Endodermal cell (in vitro differentiated cells): ENCODE measurements around the gene FGFR2. TPM values are rescaled to one million over a fixed set of nuclear protein-coding genes. Genes with fewer than 3 reads are reported as not detected.
"Not testable (repeated sequence)": the region's sequence is repeated elsewhere in the genome, so short reads cannot be mapped to it uniquely, and the experiment has no call there.

Experiments
- DNase-seq: peaks from one replicate; pipeline ENCODE4 v3.0.0-alpha.2; 2017
- H3K27ac ChIP-seq: 2 replicates; pipeline ENCODE4 v1.5.1; 2013; ENCODE audit warnings: mild to moderate bottlenecking, low read depth, low read length, moderate library complexity
- H3K27me3 ChIP-seq: 2 replicates; pipeline ENCODE4 v1.6.1; 2013; ENCODE audit warnings: mild to moderate bottlenecking, low read length, moderate library complexity; ENCODE audit not compliant: insufficient read depth, control insufficient read depth, poor library complexity, severe bottlenecking
- H3K36me3 ChIP-seq: 2 replicates; pipeline ENCODE4 v1.7.0; 2013; ENCODE audit warnings: mild to moderate bottlenecking, low read length, moderate library complexity; ENCODE audit not compliant: control insufficient read depth, insufficient read depth
- H3K4me1 ChIP-seq: one replicate; pipeline ENCODE4 v1.7.0; 2013; ENCODE audit warnings: low read length; ENCODE audit not compliant: control insufficient read depth, insufficient read depth
- H3K4me3 ChIP-seq: 2 replicates; pipeline ENCODE4 v1.5.1; 2013; ENCODE audit warnings: mild to moderate bottlenecking, low read length, moderate library complexity
- H3K9ac ChIP-seq: 2 replicates; pipeline ENCODE4 v1.6.1; 2013; ENCODE audit warnings: mild to moderate bottlenecking, low read length, moderate library complexity; ENCODE audit not compliant: poor library complexity, severe bottlenecking; ENCODE audit errors: extremely low read depth
- H3K9me3 ChIP-seq: 2 replicates; pipeline ENCODE4 v1.6.1; 2013; ENCODE audit warnings: mild to moderate bottlenecking, low read length, moderate library complexity; ENCODE audit not compliant: control insufficient read depth
- H3K27ac Mint-ChIP-seq: 2 replicates; pipeline ENCODE4 v1.8.0; 2020; ENCODE audit warnings: mixed read lengths
- H3K27me3 Mint-ChIP-seq: 2 replicates; pipeline ENCODE4 v1.8.0; 2021; ENCODE audit warnings: mild to moderate bottlenecking, mixed read lengths; ENCODE audit not compliant: insufficient read depth
- H3K36me3 Mint-ChIP-seq: 2 replicates; pipeline ENCODE4 v1.8.0; 2020; ENCODE audit warnings: low read depth, mixed read lengths
- H3K4me1 Mint-ChIP-seq: 2 replicates; pipeline ENCODE4 v1.8.0; 2020; ENCODE audit warnings: mixed read lengths
- H3K4me3 Mint-ChIP-seq: 2 replicates; pipeline ENCODE4 v1.8.0; 2020; ENCODE audit warnings: mild to moderate bottlenecking, moderate library complexity, mixed read lengths
- H3K9me3 Mint-ChIP-seq: 2 replicates; pipeline ENCODE4 v1.8.0; 2020; ENCODE audit warnings: mild to moderate bottlenecking, mixed read lengths
- WGBS, 2 experiments: methylation state at CpG; one replicate each; pipeline versions ENCODE4 v1.1.5 to v1.1.7; 2013; ENCODE audit warnings: missing lambda C conversion rate in 2 of 2, mixed read lengths in 1 of 2; ENCODE audit not compliant: insufficient coverage in 1 of 2, insufficient read length in 1 of 2; 5-methylcytosine and 5-hydroxymethylcytosine counted together
- total RNA-seq, 2 donors: library from RNA; stranded (reverse); fragmentation: NEBNext Ultra II Directional in 1 of 2; extraction: Animal tissue kit (Norgen Biotek cat#: 25700) in 1 of 2; gene quantifications; 2 replicates in 1 of 2; 3 replicates in 1 of 2; pipeline ENCODE4 v1.2.1, GENCODE V29; 2021
- TF ChIP-seq, protein P1 (sequence below): fragments of 200-600 bp; sonication (generic); conservative IDR thresholded peaks from 2 replicates; pipeline ENCODE4 v1.5.0; 2021; ENCODE audit warnings: antibody characterized with exemption, mild to moderate bottlenecking

The FGFR2 gene
- total RNA-seq, 2 donors from 2014 or later: 56.5 to 77.0 TPM

DNA sequence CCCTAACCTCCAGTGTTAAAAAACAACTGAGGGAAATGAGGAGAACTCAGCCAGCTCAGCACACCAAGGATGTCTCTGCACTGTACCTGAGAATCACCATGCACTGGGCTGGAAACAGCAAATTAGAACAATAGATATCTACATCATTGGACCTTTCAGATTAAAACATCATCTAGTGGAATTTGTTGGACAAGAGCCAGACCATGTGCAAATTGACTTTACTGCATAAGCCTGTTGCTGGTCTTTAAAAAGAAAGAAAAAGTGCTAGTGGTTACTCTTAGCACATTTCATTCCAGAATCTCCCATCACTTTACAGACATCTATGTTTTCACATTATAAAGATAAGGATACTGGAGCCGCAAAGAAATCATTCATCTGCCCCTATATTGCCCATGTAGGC, 75.4 kb downstream of the FGFR2 start:
- H3K27ac Mint-ChIP-seq: no peak overlapping the region
- Histone ChIP-seq H3K9me3 (no peaks in the 10 kb centered on the region), H3K4me1 (peaks cover 11% of the 10 kb centered on the region), H3K27me3 (no peaks in the 10 kb centered on the region), H3K9ac (no peak overlapping the region), H3K36me3 (peaks cover 38% of the 10 kb centered on the region), H3K4me3 (no peak overlapping the region), H3K27ac (no peak overlapping the region)
- TF ChIP-seq, protein P1, sequence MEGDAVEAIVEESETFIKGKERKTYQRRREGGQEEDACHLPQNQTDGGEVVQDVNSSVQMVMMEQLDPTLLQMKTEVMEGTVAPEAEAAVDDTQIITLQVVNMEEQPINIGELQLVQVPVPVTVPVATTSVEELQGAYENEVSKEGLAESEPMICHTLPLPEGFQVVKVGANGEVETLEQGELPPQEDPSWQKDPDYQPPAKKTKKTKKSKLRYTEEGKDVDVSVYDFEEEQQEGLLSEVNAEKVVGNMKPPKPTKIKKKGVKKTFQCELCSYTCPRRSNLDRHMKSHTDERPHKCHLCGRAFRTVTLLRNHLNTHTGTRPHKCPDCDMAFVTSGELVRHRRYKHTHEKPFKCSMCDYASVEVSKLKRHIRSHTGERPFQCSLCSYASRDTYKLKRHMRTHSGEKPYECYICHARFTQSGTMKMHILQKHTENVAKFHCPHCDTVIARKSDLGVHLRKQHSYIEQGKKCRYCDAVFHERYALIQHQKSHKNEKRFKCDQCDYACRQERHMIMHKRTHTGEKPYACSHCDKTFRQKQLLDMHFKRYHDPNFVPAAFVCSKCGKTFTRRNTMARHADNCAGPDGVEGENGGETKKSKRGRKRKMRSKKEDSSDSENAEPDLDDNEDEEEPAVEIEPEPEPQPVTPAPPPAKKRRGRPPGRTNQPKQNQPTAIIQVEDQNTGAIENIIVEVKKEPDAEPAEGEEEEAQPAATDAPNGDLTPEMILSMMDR: no peak
- peaks cover 77% of the 10 kb centered on the region for H3K36me3 Mint-ChIP-seq
- no peak for DNase-seq
- H3K9me3 Mint-ChIP-seq: no peaks in the 10 kb centered on the region
- H3K27me3 Mint-ChIP-seq: no peaks in the 10 kb centered on the region
- peaks cover 16% of the 10 kb centered on the region for H3K4me1 Mint-ChIP-seq
- no peak overlapping the region for H3K4me3 Mint-ChIP-seq
- 95% methylated on average over 1 of the region's 1 CpG; no CpG with 5 or more reads in 1 of the 2 experiments for WGBS, 2 experiments

DNA sequence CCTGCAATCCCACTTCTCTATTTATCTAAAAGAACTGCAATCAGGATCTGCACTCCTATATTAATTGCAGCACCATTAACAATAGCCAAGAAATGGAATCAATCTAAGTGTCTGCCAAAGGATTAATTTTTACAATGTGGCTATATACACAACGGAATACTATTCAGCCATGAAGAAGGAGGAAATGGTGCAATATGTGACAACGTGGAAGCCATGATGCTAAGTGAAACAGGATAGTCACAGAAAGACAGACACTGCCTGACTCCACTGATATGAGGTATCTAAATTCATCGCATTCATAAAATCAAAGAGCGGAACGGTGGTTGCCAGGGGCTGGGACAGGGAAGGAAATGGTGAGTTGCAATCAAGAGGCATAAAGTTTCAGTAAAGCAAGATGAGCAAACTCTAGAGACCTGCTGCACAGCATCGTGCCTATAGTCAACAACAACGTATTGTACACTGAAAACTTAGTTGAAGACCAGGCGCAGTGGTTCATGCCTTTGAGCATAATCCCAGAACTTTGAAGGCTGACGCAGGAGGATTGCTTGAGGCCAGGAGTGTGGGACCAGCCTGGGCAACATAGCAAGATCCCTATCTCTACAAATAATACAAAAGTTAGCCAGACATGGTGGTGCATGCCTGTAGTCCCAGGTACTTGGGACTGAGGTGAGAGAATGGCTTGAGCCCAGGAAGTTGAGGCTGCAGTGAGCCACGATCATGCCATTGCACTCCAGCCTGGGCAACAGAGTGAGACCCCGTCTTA, 76.3 kb downstream of the FGFR2 start:
- peaks cover 81% of the 10 kb centered on the region for H3K36me3 Mint-ChIP-seq
- Histone ChIP-seq H3K9me3 (no peaks in the 10 kb centered on the region), H3K9ac (no peak overlapping the region), H3K36me3 (peaks cover 47% of the 10 kb centered on the region), H3K27ac (no peak overlapping the region), H3K4me1 (peaks cover 7% of the 10 kb centered on the region), H3K27me3 (no peaks in the 10 kb centered on the region), H3K4me3 (no peak overlapping the region)
- H3K27me3 Mint-ChIP-seq: no peaks in the 10 kb centered on the region
- peaks cover 9% of the 10 kb centered on the region for H3K4me1 Mint-ChIP-seq
- no peak overlapping the region for H3K4me3 Mint-ChIP-seq
- TF ChIP-seq, protein P1: no peak
- no peak overlapping the region for H3K27ac Mint-ChIP-seq
- WGBS, 2 experiments: 86 to 87% methylated on average over 10 to 11 of the region's 11 CpGs
- H3K9me3 Mint-ChIP-seq: no peaks in the 10 kb centered on the region
- no peak for DNase-seq

DNA sequence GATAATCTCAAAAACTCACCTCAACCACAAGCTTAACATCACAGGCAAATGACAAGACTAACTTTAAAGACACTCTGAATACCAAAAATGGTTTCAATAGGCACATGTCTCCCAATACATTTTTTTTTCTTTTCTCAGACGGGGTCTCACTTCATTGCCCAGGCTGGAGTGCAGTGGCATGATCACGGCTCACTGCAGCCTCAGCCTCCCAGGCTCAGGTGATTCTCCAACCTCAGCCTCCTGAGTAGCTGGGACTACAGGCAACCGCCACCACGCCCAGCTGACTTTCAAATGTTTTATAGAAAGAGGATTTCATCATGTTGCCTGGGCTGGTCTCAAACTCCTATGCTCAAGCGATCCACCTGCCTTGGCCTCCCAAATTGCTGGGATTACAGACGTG, 77.7 kb downstream of the FGFR2 start:
- not testable (repeated sequence) for H3K27ac Mint-ChIP-seq, H3K4me3 Mint-ChIP-seq, DNase-seq, H3K4me1 ChIP-seq, H3K4me3 ChIP-seq, H3K9ac ChIP-seq, H3K27me3 ChIP-seq, H3K27me3 Mint-ChIP-seq, H3K9me3 Mint-ChIP-seq, H3K27ac ChIP-seq, H3K9me3 ChIP-seq, H3K4me1 Mint-ChIP-seq
- peaks cover 50% of the 10 kb centered on the region for H3K36me3 ChIP-seq
- H3K36me3 Mint-ChIP-seq: peaks cover 77% of the 10 kb centered on the region
- 96 to 98% methylated on average over 6 of the region's 6 CpGs for WGBS, 2 experiments
